ENCODE measurements around the gene CA6. TPM values are rescaled to one million over a fixed set of nuclear protein-coding genes. Genes with fewer than 3 reads are reported as not detected.
"Not testable (repeated sequence)": the region's sequence is repeated elsewhere in the genome, so short reads cannot be mapped to it uniquely, and the experiment has no call there.

Gene CA6
- total RNA-seq (not detected), polyA plus RNA-seq (under 1 TPM in 2 of 4 donors, not detected in 2; 0.41 to 0.61 TPM)

GRCh38 chr1:8945568-8945967 lies at the start of gene CA6:
Gene CA6 (plus strand): TSS chr1:8945868. CDS start chr1:8945887, 19 bp downstream.
- Mint-ChIP-seq H3K36me3 (no peaks in the 10 kb centered on the region), H3K4me3 (peak within 1 kb of the TSS in 3 of 4 donors; percentile 36 to 68 (median 47)), H3K27ac (peak within 1 kb of the TSS; percentile 78 to 99 (median 85)), H3K4me1 (peaks cover 0 to 44% (median 15%) of the 10 kb centered on the region in 4 donors), H3K9me3 (peaks cover 0 to 3% (median 0%) of the 10 kb centered on the region in 7 donors), H3K27me3 (no peaks in the 10 kb centered on the region)
- Histone ChIP-seq H3K27ac (ENCODE audit: insufficient read depth, low read length, poor library complexity, severe bottlenecking) (peak within 1 kb of the TSS; percentile 26), H3K4me3 (ENCODE audit: low read depth, low read length) (peak within 1 kb of the TSS; percentile 37), H3K9me3 (ENCODE audit: control insufficient read depth in 2 of 2, low read length in 2 of 2) (no peaks in the 10 kb centered on the region), H3K4me1 (ENCODE audit: control insufficient read depth, insufficient read depth, low read length, poor library complexity, severe bottlenecking) (peaks cover 12% of the 10 kb centered on the region), H3K36me3 (ENCODE audit: control insufficient read depth, insufficient read depth, low read length) (no peaks in the 10 kb centered on the region), H3K27me3 (ENCODE audit: control insufficient read depth, insufficient read depth, low read length) (no peaks in the 10 kb centered on the region)
- no peak for ATAC-seq (ENCODE audit: low read depth in 2 of 2)
- no peak for DNase-seq

GRCh38 chr1:8896775-8897174 lies 48.9 kb upstream of the CA6 start:
- not testable (repeated sequence) for H3K27ac Mint-ChIP-seq; ATAC-seq (ENCODE audit: low read depth in 2 of 2); H3K4me3 ChIP-seq (ENCODE audit: low read depth, low read length); H3K36me3 ChIP-seq (ENCODE audit: control insufficient read depth, insufficient read depth, low read length); H3K36me3 Mint-ChIP-seq; H3K4me3 Mint-ChIP-seq; H3K9me3 Mint-ChIP-seq; DNase-seq; H3K27me3 ChIP-seq (ENCODE audit: control insufficient read depth, insufficient read depth, low read length); H3K27me3 Mint-ChIP-seq; H3K9me3 ChIP-seq (ENCODE audit: control insufficient read depth in 2 of 2, low read length in 2 of 2); H3K27ac ChIP-seq (ENCODE audit: insufficient read depth, low read length, poor library complexity, severe bottlenecking)
- H3K4me1 Mint-ChIP-seq: peaks cover 6 to 30% (median 11%) of the 10 kb centered on the region in 4 donors
- peaks cover 15% of the 10 kb centered on the region for H3K4me1 ChIP-seq (ENCODE audit: control insufficient read depth, insufficient read depth, low read length, poor library complexity, severe bottlenecking)

- not testable (repeated sequence) for H3K27me3 Mint-ChIP-seq; H3K36me3 Mint-ChIP-seq; H3K9me3 ChIP-seq (ENCODE audit: control insufficient read depth in 2 of 2, low read length in 2 of 2); H3K9me3 Mint-ChIP-seq; H3K27ac ChIP-seq (ENCODE audit: insufficient read depth, low read length, poor library complexity, severe bottlenecking); H3K27ac Mint-ChIP-seq; DNase-seq; H3K27me3 ChIP-seq (ENCODE audit: control insufficient read depth, insufficient read depth, low read length); H3K36me3 ChIP-seq (ENCODE audit: control insufficient read depth, insufficient read depth, low read length); H3K4me3 Mint-ChIP-seq; ATAC-seq (ENCODE audit: low read depth in 2 of 2); H3K4me3 ChIP-seq (ENCODE audit: low read depth, low read length)
- H3K4me1 ChIP-seq (ENCODE audit: control insufficient read depth, insufficient read depth, low read length, poor library complexity, severe bottlenecking): peaks cover 15% of the 10 kb centered on the region
- H3K4me1 Mint-ChIP-seq: peaks cover 7 to 30% (median 11%) of the 10 kb centered on the region in 4 donors
Measured at GRCh38 chr1:8897505-8897904, 48.2 kb upstream of the CA6 start.

GRCh38 chr1:8898418-8898817 lies 47.2 kb upstream of the CA6 start:
- DNase-seq; H3K4me3 ChIP-seq (ENCODE audit: low read depth, low read length); H3K4me3 Mint-ChIP-seq; H3K9me3 ChIP-seq (ENCODE audit: control insufficient read depth in 2 of 2, low read length in 2 of 2); H3K36me3 Mint-ChIP-seq; H3K27me3 ChIP-seq (ENCODE audit: control insufficient read depth, insufficient read depth, low read length); H3K27me3 Mint-ChIP-seq; H3K9me3 Mint-ChIP-seq; ATAC-seq (ENCODE audit: low read depth in 2 of 2); H3K27ac ChIP-seq (ENCODE audit: insufficient read depth, low read length, poor library complexity, severe bottlenecking); H3K36me3 ChIP-seq (ENCODE audit: control insufficient read depth, insufficient read depth, low read length): not testable (repeated sequence)
- Mint-ChIP-seq H3K27ac (peak overlapping the region in 2 of 3 donors; percentile 69 to 93), H3K4me1 (peaks cover 9 to 30% (median 12%) of the 10 kb centered on the region in 4 donors)
- H3K4me1 ChIP-seq (ENCODE audit: control insufficient read depth, insufficient read depth, low read length, poor library complexity, severe bottlenecking): peaks cover 15% of the 10 kb centered on the region

- Mint-ChIP-seq H3K27ac (peak overlapping the region; percentile 69 to 94 (median 93)), H3K27me3 (no peaks in the 10 kb centered on the region), H3K9me3 (peaks cover 0 to 2% (median 0%) of the 10 kb centered on the region in 7 donors), H3K4me1 (peaks cover 9 to 30% (median 12%) of the 10 kb centered on the region in 4 donors), H3K4me3 (no peak overlapping the region), H3K36me3 (no peaks in the 10 kb centered on the region)
- Histone ChIP-seq H3K27me3 (ENCODE audit: control insufficient read depth, insufficient read depth, low read length) (no peaks in the 10 kb centered on the region), H3K4me3 (ENCODE audit: low read depth, low read length) (no peak overlapping the region), H3K9me3 (ENCODE audit: control insufficient read depth in 2 of 2, low read length in 2 of 2) (no peaks in the 10 kb centered on the region), H3K27ac (ENCODE audit: insufficient read depth, low read length, poor library complexity, severe bottlenecking) (peak overlapping the region; percentile 57), H3K4me1 (ENCODE audit: control insufficient read depth, insufficient read depth, low read length, poor library complexity, severe bottlenecking) (peaks cover 15% of the 10 kb centered on the region), H3K36me3 (ENCODE audit: control insufficient read depth, insufficient read depth, low read length) (no peaks in the 10 kb centered on the region)
- no peak for ATAC-seq (ENCODE audit: low read depth in 2 of 2)
- DNase-seq: no peak
Measured at GRCh38 chr1:8899046-8899445, 46.6 kb upstream of the CA6 start.

GRCh38 chr1:8900684-8901083 lies 45.0 kb upstream of the CA6 start:
- not testable (repeated sequence) for H3K27me3 Mint-ChIP-seq; H3K9me3 ChIP-seq (ENCODE audit: control insufficient read depth in 2 of 2, low read length in 2 of 2)
- H3K4me1 Mint-ChIP-seq: peaks cover 11 to 33% (median 12%) of the 10 kb centered on the region in 4 donors

GRCh38 chr1:8902765-8903164 lies 42.9 kb upstream of the CA6 start:
- Histone ChIP-seq H3K9me3 (ENCODE audit: control insufficient read depth in 2 of 2, low read length in 2 of 2) (no peaks in the 10 kb centered on the region), H3K27me3 (ENCODE audit: control insufficient read depth, insufficient read depth, low read length) (no peaks in the 10 kb centered on the region), H3K4me3 (ENCODE audit: low read depth, low read length) (no peak overlapping the region), H3K27ac (ENCODE audit: insufficient read depth, low read length, poor library complexity, severe bottlenecking) (no peak overlapping the region), H3K36me3 (ENCODE audit: control insufficient read depth, insufficient read depth, low read length) (no peaks in the 10 kb centered on the region), H3K4me1 (ENCODE audit: control insufficient read depth, insufficient read depth, low read length, poor library complexity, severe bottlenecking) (peaks cover 15% of the 10 kb centered on the region)
- Mint-ChIP-seq H3K4me3 (no peak overlapping the region), H3K27ac (peak overlapping the region; percentile 3 to 60 (median 54)), H3K36me3 (no peaks in the 10 kb centered on the region), H3K9me3 (peaks cover 0 to 2% (median 0%) of the 10 kb centered on the region in 7 donors), H3K4me1 (peaks cover 14 to 36% (median 16%) of the 10 kb centered on the region in 4 donors), H3K27me3 (peaks cover 10% of the 10 kb centered on the region)
- ATAC-seq (ENCODE audit: low read depth in 2 of 2): no peak
- DNase-seq: no peak

More at GRCh38 chr1:8900684-8901083, 45.0 kb upstream of the CA6 start:
- H3K9me3 Mint-ChIP-seq; H3K36me3 Mint-ChIP-seq; H3K36me3 ChIP-seq (ENCODE audit: control insufficient read depth, insufficient read depth, low read length); DNase-seq; ATAC-seq (ENCODE audit: low read depth in 2 of 2); H3K27me3 ChIP-seq (ENCODE audit: control insufficient read depth, insufficient read depth, low read length); H3K27ac ChIP-seq (ENCODE audit: insufficient read depth, low read length, poor library complexity, severe bottlenecking); H3K4me3 ChIP-seq (ENCODE audit: low read depth, low read length): not testable (repeated sequence)
- peaks cover 15% of the 10 kb centered on the region for H3K4me1 ChIP-seq (ENCODE audit: control insufficient read depth, insufficient read depth, low read length, poor library complexity, severe bottlenecking)
- Mint-ChIP-seq H3K27ac (peak overlapping the region in 2 of 3 donors; percentile 36 to 93), H3K4me3 (peak overlapping the region in 1 of 4 donors; percentile 50)

GRCh38 chr1:8903410-8903809 lies 42.3 kb upstream of the CA6 start:
- Mint-ChIP-seq H3K36me3 (no peaks in the 10 kb centered on the region), H3K4me1 (peaks cover 14 to 33% (median 16%) of the 10 kb centered on the region in 4 donors), H3K27ac (peak overlapping the region in 2 of 3 donors; percentile 3 to 72), H3K9me3 (peaks cover 0 to 2% (median 0%) of the 10 kb centered on the region in 7 donors), H3K4me3 (no peak overlapping the region), H3K27me3 (peaks cover 10% of the 10 kb centered on the region)
- ATAC-seq (ENCODE audit: low read depth in 2 of 2) (no peak), DNase-seq (no peak)
- Histone ChIP-seq H3K27ac (ENCODE audit: insufficient read depth, low read length, poor library complexity, severe bottlenecking) (no peak overlapping the region), H3K9me3 (ENCODE audit: control insufficient read depth in 2 of 2, low read length in 2 of 2) (no peaks in the 10 kb centered on the region), H3K27me3 (ENCODE audit: control insufficient read depth, insufficient read depth, low read length) (no peaks in the 10 kb centered on the region), H3K4me1 (ENCODE audit: control insufficient read depth, insufficient read depth, low read length, poor library complexity, severe bottlenecking) (peaks cover 15% of the 10 kb centered on the region), H3K4me3 (ENCODE audit: low read depth, low read length) (no peak overlapping the region), H3K36me3 (ENCODE audit: control insufficient read depth, insufficient read depth, low read length) (no peaks in the 10 kb centered on the region)

Measured in CD4-positive, CD25-positive, alpha-beta regulatory T cell (primary cell).